Stimulated activated CD8-positive, alpha-beta memory T cell treated with anti-CD3 and anti-CD28 coated beads, Interleukin-4, amount 100 ng/mL, for 48 hours (primary cell): Measurements from ENCODE around the gene ECT2.
"Not testable (repeated sequence)": the region's sequence is repeated elsewhere in the genome, so short reads cannot be mapped to it uniquely, and the experiment has no call there.

Experiments used
- DNase-seq: peaks from one replicate; pipeline ENCODE4 v3.0.0-alpha.2; 2020

ECT2 gene

GRCh38 chr3:172750368-172751174, at the start of gene ECT2:
TSS of gene ECT2 (plus strand) at chr3:172750726. CDS start at chr3:172754531, 3,805 bp downstream.
- DNase-seq: peak; percentile 97

GRCh38 chr3:172700936-172701455, 49.5 kb upstream of the ECT2 start:
- DNase-seq: no peak

- no peak for DNase-seq
These were observed 48.8 kb upstream of the ECT2 start for GRCh38 chr3:172701751-172702150.

DNA sequence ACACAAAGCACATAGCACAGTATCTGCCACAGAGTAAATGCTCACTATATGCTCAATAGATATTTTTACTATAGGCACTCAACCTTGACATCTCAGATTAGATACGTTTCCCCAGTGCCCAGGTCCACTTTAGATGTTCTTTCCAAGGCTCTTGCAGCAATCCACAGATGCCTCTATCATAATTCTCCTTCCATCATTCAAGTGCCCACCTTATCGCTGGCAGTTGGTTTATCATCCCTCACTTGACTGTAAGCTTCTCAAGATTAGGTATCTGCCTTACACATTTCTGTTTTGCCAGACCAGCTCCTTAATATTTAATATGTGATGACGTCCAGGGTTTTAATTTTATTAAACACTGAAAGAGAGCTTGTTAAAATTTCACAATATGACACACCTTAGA, 48.3 kb upstream of the ECT2 start:
- no peak for DNase-seq

- not testable (repeated sequence) for DNase-seq
These were observed 47.8 kb upstream of the ECT2 start for GRCh38 chr3:172702731-172703130.

DNA sequence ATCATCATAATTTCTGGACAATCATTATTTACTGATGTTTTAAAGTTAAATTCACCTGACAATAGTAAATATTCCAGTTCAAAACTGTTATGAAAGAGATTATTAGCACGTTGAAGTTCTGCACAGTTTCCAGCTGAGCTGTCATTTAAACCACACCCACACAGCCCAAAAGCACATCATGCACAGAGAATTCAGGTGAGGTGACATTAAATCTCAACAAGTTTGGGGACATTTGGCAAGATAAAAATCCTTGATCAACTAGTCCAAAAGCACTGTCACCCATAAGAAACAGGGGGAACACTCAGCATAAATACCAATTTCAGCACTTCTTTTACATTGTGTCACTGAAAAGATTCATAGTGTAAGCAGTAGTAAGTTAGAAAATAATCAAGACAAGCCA, 46.5 kb upstream of the ECT2 start:
- no peak for DNase-seq

DNA sequence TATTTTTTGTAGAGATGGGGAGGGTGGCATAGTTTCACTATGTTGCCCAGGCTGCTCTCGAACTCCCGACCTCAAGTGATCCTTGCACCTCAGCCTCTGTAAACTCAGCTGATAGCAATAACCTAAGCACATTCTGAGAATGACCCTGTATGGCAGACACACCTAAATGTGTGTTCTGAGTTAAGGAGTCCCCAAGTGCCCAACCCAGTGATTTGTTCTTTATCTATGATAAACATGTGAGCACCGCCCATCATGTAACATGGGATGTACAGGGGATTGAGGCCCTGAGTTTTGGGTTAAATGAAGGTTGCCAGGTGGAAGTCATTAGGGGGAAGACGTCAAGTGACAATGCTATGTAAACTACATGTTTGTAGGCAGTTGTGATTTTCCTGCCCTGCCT, 45.4 kb upstream of the ECT2 start:
- DNase-seq: no peak

DNA sequence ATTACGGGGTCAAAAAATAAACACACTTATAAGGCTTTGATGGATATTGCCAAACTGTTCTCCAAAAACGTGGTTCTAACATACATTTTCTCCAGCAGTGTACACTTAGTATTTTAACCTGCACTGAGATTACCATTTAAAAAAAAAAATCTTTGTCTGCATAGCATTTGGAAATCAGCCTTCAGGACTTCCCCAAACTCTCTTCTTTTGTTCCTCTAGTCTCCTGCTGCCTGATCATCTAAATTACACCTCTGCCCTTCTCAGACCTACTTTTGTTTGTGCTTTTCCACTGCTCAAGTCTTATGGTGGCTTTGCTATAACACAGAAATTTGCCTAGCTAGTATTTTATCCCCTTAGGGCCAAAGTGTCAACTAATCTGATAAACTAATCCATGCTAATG, 43.5 kb upstream of the ECT2 start:
- DNase-seq: no peak

DNA sequence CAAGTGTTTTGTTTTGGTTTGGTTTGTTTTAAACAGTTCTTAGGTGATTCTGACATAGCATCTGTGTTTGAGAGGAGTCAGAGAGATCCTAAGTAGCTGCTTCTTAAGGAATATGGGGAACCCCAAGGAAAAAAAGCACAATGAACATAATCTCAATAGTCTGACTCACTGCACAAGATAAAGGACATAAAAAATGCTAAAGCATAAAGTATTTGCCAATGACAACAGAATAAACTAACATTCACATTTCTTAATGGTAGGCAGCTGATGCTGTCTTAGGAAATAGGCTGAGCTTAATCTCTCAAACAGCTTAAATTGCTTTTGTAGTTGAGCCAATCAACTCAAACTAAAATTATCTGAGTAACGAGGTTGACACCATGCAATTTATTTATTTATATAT, 42.6 kb upstream of the ECT2 start:
- DNase-seq: no peak

DNA sequence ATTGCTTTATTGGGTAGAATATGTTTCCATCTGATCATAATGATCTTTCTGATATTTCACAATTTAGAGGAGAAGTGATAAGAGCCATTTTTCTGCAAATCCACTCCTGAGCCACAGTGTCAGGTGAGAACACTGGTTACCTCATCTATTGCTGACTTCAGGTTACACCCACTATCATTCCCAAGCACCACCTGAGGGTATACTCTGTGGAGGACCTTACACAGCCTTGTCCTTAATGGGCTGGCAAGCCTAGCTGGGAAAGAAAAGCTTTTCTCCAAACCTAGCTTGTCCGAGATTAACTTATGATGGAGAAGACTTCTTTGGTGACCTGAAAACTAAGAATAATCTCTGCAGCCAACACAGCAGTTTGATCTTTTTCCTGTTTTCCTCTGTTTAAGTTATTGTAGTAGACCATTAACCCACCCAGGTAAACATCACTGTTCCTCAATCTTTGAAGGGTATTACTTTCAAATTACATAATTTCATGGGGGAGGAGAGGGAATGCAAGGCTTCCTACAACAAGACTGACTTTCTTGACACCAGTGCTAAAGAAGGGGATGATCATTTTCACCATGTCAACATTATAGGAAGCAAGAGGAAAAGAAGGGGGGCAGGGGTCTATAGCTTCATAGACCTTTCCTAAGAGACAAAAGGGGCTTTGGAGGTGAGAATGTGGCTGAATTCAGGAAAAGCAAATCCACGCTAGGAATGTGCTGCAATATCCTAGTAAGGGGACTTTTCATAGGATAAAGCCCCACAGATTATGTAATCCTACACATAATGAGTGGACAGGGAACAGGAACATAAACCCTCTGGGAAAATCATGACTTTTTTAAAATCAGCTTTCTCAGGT, 41.4 kb upstream of the ECT2 start:
- no peak for DNase-seq

- peak; percentile 39 for DNase-seq
These were observed 40.5 kb upstream of the ECT2 start for GRCh38 chr3:172709774-172710663.

- peak; percentile 83 for DNase-seq
These were observed 39.7 kb upstream of the ECT2 start, which contains the start of gene NCEH1 for GRCh38 chr3:172710664-172711453. TSS of gene NCEH1 (minus strand) at chr3:172711067. CDS start at chr3:172710984, 83 bp downstream.

DNA sequence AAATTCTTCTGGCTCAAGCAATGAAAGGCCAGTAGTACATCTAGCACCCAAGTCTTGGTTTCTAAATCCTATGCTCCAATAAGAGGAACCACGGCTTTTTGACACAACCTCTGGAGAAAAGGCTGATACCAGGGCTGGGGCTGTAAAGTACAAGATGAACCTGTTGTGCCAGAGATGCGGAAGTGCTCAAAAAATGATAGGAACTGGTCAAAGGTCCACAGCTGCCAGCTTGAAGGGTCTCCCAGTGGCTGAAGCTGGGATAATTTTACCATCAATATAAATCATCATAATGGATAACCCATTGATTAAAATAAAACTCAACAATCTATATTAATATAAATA, 39.1 kb upstream of the ECT2 start:
- DNase-seq: no peak

- no peak for DNase-seq
These were observed 37.2 kb upstream of the ECT2 start for GRCh38 chr3:172713316-172713715.

DNA sequence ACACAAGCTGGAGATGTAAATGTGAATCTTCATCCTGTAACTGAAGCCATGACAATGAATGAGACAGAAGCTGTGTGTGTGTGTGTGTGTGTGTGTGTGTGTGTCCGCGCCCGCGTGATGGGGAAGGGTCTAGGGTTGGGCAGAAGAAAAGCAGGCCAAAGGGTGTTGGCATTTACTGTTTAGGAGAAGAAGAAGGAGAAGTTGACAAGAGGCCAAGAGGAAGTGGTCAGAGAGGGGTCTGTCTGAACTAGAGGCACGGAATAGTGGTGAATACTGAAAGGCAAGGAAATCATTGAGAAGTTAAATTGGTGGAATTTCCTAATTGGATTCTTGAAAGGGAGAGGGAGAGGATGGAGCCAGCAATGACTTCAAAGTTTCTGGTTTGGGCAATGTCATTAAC, 34.0 kb upstream of the ECT2 start:
- DNase-seq: no peak

DNA sequence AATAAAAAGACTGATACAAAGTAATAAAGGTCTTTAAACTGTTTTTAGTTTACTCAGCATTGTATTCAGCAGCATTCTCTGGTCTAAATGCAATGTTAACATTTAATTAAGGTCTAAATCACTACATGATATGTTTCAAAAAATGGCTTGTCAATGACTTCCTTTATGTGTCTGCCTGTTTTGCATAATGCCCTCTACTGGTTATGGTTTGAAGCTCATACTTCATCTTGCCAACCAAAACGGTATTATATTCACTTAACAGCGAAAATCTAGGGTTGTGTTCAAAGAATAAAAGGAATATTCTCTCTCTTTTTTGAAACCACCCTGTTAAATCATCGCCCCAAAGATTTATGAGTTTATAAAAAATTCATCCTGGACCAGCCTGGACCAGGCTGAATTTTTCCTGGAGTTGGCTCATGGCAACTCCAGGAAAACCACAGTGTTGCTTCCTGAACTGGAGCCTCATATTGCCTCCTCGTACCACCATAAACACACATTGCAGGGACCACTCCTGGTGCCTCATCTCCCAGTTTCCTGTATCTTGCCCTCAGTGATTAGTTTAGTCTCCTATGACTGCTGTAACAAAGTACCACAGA, 32.9 kb upstream of the ECT2 start:
- no peak for DNase-seq

DNA sequence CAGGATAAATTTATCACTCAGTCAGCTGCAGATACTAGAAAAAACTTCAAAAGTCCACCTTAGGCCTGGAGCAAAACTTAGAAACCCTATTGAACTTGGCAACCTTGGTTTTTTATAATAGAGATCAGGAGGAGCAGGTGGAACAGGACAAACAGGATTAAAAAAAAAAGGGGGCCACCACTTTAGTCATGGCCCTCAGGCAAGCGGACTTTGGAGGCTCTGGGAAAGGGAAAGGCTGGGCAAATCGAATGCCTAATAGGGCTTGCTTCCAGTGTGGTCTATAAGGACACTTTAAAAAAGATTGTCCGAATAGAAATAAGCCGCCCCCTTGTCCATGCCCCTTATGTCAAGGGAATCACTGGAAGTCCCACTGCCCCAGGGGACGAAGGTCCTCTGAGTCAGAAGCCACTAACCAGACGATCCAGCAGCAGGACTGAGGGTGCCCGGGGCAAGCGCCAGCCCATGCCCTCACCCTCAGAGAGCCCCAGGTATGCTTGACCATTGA, 27.9 kb upstream of the ECT2 start:
- DNase-seq: not testable (repeated sequence)

DNA sequence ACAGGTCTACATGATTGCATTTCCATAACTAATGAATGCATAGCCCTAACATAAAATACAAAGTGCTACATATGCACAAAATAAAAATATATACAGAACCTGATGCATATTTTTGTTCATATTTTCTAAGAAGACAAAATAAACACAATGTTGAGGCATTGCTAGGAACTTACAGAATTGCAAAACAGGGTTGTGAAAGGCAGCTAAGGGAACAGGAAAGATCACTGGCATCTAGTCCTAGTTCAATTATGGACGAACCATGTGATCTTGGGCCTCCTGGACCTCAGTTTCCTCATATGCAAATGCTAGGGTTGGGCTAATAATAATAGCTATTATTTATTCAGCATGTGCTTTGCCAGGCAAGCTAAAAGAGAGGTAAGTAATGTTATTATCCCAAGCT, 24.1 kb upstream of the ECT2 start:
- no peak for DNase-seq

- DNase-seq: no peak
These were observed 15.5 kb upstream of the ECT2 start for GRCh38 chr3:172735014-172735413.

- DNase-seq: no peak
These were observed 11.1 kb upstream of the ECT2 start for GRCh38 chr3:172739462-172739861.

DNA sequence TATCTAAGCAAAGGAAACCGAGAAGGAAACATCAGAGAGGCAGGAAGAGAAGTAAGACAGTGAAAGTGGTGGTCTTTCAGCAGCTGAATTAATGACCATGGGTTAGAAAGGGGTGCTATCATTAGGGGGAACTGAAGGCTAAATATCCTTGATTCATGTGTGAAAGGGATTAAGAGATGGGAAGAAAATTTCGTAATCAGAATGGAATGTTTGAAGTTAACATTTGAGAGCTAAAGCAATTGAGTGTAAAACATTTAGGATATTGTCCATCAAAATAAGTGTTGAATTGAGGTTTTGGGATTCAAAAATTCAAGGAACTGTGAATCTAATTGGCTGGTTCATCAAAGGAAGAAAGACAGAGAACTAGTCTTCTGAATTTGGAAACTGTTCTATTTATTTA, 4.1 kb upstream of the ECT2 start:
- no peak for DNase-seq
